Fibroblast of lung (primary cell): ENCODE data around the gene EXOC2. TPM values are rescaled to one million over a fixed set of nuclear protein-coding genes. Genes with fewer than 3 reads are reported as not detected.

Experiments used
- DNase-seq, 2 donors: peaks; one replicate each; pipeline versions ENCODE4 v3.0.0 to v3.0.0-alpha.2; 2010; ENCODE audit warnings: low read depth in 2 of 2
- H2AFZ ChIP-seq: 2 replicates; pipeline ENCODE4 v1.5.1; 2012; ENCODE audit warnings: low read length, control low read depth, inconsistent platforms
- H3K27ac ChIP-seq: 2 replicates; pipeline ENCODE4 v1.5.1; 2011; ENCODE audit warnings: low read length, control low read depth; ENCODE audit not compliant: insufficient read depth
- H3K27me3 ChIP-seq: 2 replicates; pipeline ENCODE4 v1.5.1; 2011; ENCODE audit warnings: mild to moderate bottlenecking, low read length; ENCODE audit not compliant: control insufficient read depth, insufficient read depth
- H3K36me3 ChIP-seq: 2 replicates; pipeline ENCODE4 v1.5.1; 2011; ENCODE audit warnings: low read length; ENCODE audit not compliant: control insufficient read depth, insufficient read depth
- H3K4me1 ChIP-seq: 2 replicates; pipeline ENCODE4 v1.5.1; 2011; ENCODE audit warnings: low read length; ENCODE audit not compliant: control insufficient read depth, insufficient read depth; ENCODE audit errors: extremely low read depth
- H3K4me2 ChIP-seq: 2 replicates; pipeline ENCODE4 v1.5.1; 2011; ENCODE audit warnings: low read length, control low read depth; ENCODE audit not compliant: insufficient read depth; ENCODE audit errors: extremely low read depth
- H3K4me3 ChIP-seq, 4 experiments: fragments of 200-600 bp in 1 of 4; sonication (generic) in 1 of 4; replicated peaks in 1 of 4; 2 replicates each; pipeline ENCODE4 v1.5.1; 2011 to 2016; ENCODE audit warnings: low read length in 4 of 4, low read depth in 3 of 4, mild to moderate bottlenecking in 3 of 4, control low read depth in 2 of 4, inconsistent platforms in 1 of 4, mixed read lengths in 1 of 4; ENCODE audit not compliant: insufficient read depth in 1 of 4; ENCODE audit errors: control extremely low read depth in 1 of 4
- H3K79me2 ChIP-seq: 2 replicates; pipeline ENCODE4 v1.5.1; 2012; ENCODE audit warnings: mild to moderate bottlenecking, low read length, inconsistent platforms; ENCODE audit not compliant: control insufficient read depth, insufficient read depth
- H3K9ac ChIP-seq: 2 replicates; pipeline ENCODE4 v1.5.1; 2011; ENCODE audit warnings: mild to moderate bottlenecking, low read length, control low read depth; ENCODE audit not compliant: insufficient read depth
- H3K9me3 ChIP-seq: 2 replicates; pipeline ENCODE4 v1.5.1; 2012; ENCODE audit warnings: low read depth, low read length; ENCODE audit not compliant: control insufficient read depth, insufficient read depth
- H4K20me1 ChIP-seq: 2 replicates; pipeline ENCODE4 v1.5.1; 2011; ENCODE audit warnings: low read length; ENCODE audit not compliant: control insufficient read depth, insufficient read depth; ENCODE audit errors: extremely low read depth
- CTCF ChIP-seq, 2 donors: IDR thresholded peaks in 1 of 2; conservative IDR thresholded peaks in 1 of 2; 1 replicate in 1 of 2; 2 replicates in 1 of 2; pipeline ENCODE4 v1.5.1; 2011 to 2012; ENCODE audit warnings: low read length in 2 of 2, control low read depth in 1 of 2, inconsistent platforms in 1 of 2, low read depth in 1 of 2, mild to moderate bottlenecking in 1 of 2
- EZH2 ChIP-seq: IDR thresholded peaks from 2 replicates; pipeline ENCODE4 v1.5.1; 2012; ENCODE audit warnings: low read length, control low read depth, mild to moderate bottlenecking; ENCODE audit errors: missing control alignments
- polyA plus RNA-seq, 2 donors: library from polyadenylated mRNA; depleted of rRNA in 1 of 2; stranded (reverse) in 1 of 2; unstranded in 1 of 2; fragments of >200 nt; gene quantifications; 2 replicates each; pipeline ENCODE4 v1.2.1, GENCODE V29; 2011 to 2012; ENCODE audit warnings: missing spikeins in 1 of 2
- total RNA-seq: library from RNA; depleted of rRNA; stranded (reverse); fragments of >200 nt; gene quantifications from 2 replicates; pipeline ENCODE4 v1.2.1, GENCODE V29; 2014

EXOC2 gene
- total and polyA plus RNA-seq, 2 donors (not counting 1 experiment from before 2014, with no cell fraction given), result 19.7 to 42.3 TPM

GRCh38 chr6:493840-494239 is 199.1 kb downstream of the EXOC2 start:
- no peaks in the 10 kb centered on the region for H3K79me2 ChIP-seq
- no peak for TF ChIP-seq CTCF (conservative IDR thresholded peaks at IDR 0.05 in 1 of 2, IDR thresholded peaks at IDR 0.05 in 1 of 2; ENCODE audit: low read depth in 1 of 2, low read length in 2 of 2)
- no peak for TF ChIP-seq EZH2
- H3K9ac ChIP-seq, result no peak overlapping the region
- no peak overlapping the region for H2AFZ ChIP-seq
- H3K9me3 ChIP-seq, result no peaks in the 10 kb centered on the region
- H3K27me3 ChIP-seq, result no peaks in the 10 kb centered on the region
- no peak overlapping the region for H3K4me2 ChIP-seq
- DNase-seq, result no peak
- H4K20me1 ChIP-seq, result no peaks in the 10 kb centered on the region
- no peaks in the 10 kb centered on the region for H3K4me1 ChIP-seq
- no peak overlapping the region for H3K4me3 ChIP-seq
- H3K36me3 ChIP-seq, result peaks cover 4% of the 10 kb centered on the region
- H3K27ac ChIP-seq, result no peak overlapping the region

- peaks cover 5% of the 10 kb centered on the region for H3K36me3 ChIP-seq
- H3K27me3 ChIP-seq, result no peaks in the 10 kb centered on the region
- no peak overlapping the region for H2AFZ ChIP-seq
- DNase-seq, result no peak
- H3K27ac ChIP-seq, result no peak overlapping the region
- no peaks in the 10 kb centered on the region for H4K20me1 ChIP-seq
- no peaks in the 10 kb centered on the region for H3K9me3 ChIP-seq
- no peaks in the 10 kb centered on the region for H3K4me1 ChIP-seq
- H3K4me2 ChIP-seq, result no peak overlapping the region
- no peak overlapping the region for H3K4me3 ChIP-seq
- no peak for TF ChIP-seq EZH2
- no peak for TF ChIP-seq CTCF (conservative IDR thresholded peaks at IDR 0.05 in 1 of 2, IDR thresholded peaks at IDR 0.05 in 1 of 2; ENCODE audit: low read depth in 1 of 2, low read length in 2 of 2)
- no peaks in the 10 kb centered on the region for H3K79me2 ChIP-seq
- no peak overlapping the region for H3K9ac ChIP-seq
Observed at GRCh38 chr6:492816-493414, 200.0 kb downstream of the EXOC2 start.

GRCh38 chr6:492178-492577 is 200.8 kb downstream of the EXOC2 start:
- H3K27ac ChIP-seq, result no peak overlapping the region
- H4K20me1 ChIP-seq, result no peaks in the 10 kb centered on the region
- H3K36me3 ChIP-seq, result peaks cover 6% of the 10 kb centered on the region
- no peak for DNase-seq
- no peak overlapping the region for H2AFZ ChIP-seq
- no peaks in the 10 kb centered on the region for H3K4me1 ChIP-seq
- H3K4me3 ChIP-seq, result no peak overlapping the region
- no peaks in the 10 kb centered on the region for H3K79me2 ChIP-seq
- no peak overlapping the region for H3K4me2 ChIP-seq
- H3K27me3 ChIP-seq, result no peaks in the 10 kb centered on the region
- H3K9ac ChIP-seq, result no peak overlapping the region
- H3K9me3 ChIP-seq, result no peaks in the 10 kb centered on the region
- no peak for TF ChIP-seq EZH2
- no peak for TF ChIP-seq CTCF (conservative IDR thresholded peaks at IDR 0.05 in 1 of 2, IDR thresholded peaks at IDR 0.05 in 1 of 2; ENCODE audit: low read depth in 1 of 2, low read length in 2 of 2)
